ENCODE results near the gene SIPA1L3.

The SIPA1L3 gene

DNA sequence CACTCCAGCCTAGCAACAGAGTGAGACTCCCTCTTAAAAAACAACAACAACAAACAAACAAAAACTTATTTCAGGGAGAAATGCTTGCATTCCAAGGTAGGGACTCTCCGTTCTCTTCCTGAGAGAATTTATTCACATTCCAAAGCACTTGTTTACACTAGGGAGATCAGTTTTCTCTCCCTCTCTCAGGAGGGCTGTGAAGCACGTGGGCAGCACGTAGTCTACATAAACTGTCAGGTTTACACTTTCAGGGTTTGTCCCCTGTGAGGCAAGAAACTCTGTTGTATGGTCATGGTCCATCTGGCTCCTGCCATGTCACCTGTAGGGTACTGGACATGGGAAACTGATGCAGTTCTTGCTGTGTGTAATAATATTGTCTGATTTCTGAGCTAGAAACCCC, 32.2 kb upstream of the SIPA1L3 start:
- no peak for DNase-seq (ENCODE audit: low spot score)
- in situ Hi-C loops (cut with MboI; ENCODE audit: low sequenced_read_pairs, unreplicated experiment) = no loop called here
- TF ChIP-seq, protein P1, sequence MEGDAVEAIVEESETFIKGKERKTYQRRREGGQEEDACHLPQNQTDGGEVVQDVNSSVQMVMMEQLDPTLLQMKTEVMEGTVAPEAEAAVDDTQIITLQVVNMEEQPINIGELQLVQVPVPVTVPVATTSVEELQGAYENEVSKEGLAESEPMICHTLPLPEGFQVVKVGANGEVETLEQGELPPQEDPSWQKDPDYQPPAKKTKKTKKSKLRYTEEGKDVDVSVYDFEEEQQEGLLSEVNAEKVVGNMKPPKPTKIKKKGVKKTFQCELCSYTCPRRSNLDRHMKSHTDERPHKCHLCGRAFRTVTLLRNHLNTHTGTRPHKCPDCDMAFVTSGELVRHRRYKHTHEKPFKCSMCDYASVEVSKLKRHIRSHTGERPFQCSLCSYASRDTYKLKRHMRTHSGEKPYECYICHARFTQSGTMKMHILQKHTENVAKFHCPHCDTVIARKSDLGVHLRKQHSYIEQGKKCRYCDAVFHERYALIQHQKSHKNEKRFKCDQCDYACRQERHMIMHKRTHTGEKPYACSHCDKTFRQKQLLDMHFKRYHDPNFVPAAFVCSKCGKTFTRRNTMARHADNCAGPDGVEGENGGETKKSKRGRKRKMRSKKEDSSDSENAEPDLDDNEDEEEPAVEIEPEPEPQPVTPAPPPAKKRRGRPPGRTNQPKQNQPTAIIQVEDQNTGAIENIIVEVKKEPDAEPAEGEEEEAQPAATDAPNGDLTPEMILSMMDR (IDR thresholded peaks at IDR 0.05; ENCODE audit: borderline replicate concordance, control extremely low read depth, extremely low read depth, insufficient read depth, missing control alignments) = no peak

DNA sequence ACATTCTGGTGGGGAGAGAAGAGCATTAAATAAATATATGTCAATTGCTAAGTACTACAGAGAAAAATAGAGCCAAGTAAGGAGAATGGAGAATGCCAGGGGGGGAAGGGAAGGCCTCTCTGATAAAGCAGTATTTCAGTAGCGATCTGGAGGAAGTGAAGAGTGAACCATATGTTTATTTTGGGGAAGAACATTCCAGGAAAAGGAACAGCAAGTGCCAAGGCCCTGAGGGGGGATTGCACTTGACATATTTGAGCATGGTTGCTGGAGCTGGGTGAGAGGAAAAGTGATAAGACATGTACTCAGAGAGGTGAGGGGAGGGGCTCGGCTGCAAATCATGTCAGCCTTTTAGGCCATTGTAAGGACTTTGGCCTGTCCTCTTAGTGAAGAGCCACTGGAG, 31.0 kb upstream of the SIPA1L3 start:
- TF ChIP-seq, protein P1 (IDR thresholded peaks at IDR 0.05; ENCODE audit: borderline replicate concordance, control extremely low read depth, extremely low read depth, insufficient read depth, missing control alignments) = no peak
- in situ Hi-C loops (cut with MboI; ENCODE audit: low sequenced_read_pairs, unreplicated experiment) = no loop called here
- no peak for DNase-seq (ENCODE audit: low spot score)

DNA sequence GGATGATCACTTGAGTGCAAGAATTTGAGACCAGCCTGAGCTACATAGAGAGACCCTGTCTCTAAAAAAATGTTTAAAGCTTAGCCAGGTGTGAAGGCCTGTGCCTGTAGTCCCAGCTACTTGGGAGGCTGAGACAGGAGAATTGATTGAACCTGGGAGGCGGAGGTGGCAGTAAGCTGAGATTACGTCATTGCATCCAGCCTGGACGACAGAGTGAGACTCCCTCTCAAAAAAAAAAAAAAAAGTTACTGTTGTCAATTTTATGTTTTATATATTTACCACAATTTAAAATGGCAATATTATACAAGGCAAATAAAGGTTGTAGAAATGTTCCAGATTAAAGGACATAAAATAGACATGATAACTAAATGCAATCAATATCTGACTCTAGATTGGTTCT, 29.9 kb upstream of the SIPA1L3 start:
- DNase-seq (ENCODE audit: low spot score) = no peak
- in situ Hi-C loops (cut with MboI; ENCODE audit: low sequenced_read_pairs, unreplicated experiment) = no loop called here
- TF ChIP-seq, protein P1 (IDR thresholded peaks at IDR 0.05; ENCODE audit: borderline replicate concordance, control extremely low read depth, extremely low read depth, insufficient read depth, missing control alignments) = no peak

DNA sequence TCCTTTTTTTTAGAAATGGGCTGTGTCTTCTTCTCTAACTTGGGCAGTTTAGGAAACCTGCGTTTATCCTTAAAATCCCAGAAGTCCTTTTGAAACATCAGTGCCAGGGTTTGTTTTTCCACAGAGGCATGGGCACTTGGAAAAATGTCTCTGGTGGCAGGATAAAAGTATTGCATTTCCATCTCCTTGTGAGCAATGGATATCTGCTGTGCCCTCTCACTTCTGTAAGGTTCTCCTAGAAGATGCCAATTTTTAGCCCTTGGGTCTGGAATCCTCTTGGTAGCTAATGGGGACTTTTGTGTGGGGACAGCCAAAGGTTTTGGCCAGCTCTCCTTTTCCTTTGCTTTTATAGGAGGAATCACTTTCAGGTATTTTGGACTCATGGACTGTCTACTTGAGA, 21.6 kb upstream of the SIPA1L3 start:
- no peak for DNase-seq (ENCODE audit: low spot score)
- in situ Hi-C loops (cut with MboI; ENCODE audit: low sequenced_read_pairs, unreplicated experiment) = no loop called here
- TF ChIP-seq, protein P1 (IDR thresholded peaks at IDR 0.05; ENCODE audit: borderline replicate concordance, control extremely low read depth, extremely low read depth, insufficient read depth, missing control alignments) = no peak

DNA sequence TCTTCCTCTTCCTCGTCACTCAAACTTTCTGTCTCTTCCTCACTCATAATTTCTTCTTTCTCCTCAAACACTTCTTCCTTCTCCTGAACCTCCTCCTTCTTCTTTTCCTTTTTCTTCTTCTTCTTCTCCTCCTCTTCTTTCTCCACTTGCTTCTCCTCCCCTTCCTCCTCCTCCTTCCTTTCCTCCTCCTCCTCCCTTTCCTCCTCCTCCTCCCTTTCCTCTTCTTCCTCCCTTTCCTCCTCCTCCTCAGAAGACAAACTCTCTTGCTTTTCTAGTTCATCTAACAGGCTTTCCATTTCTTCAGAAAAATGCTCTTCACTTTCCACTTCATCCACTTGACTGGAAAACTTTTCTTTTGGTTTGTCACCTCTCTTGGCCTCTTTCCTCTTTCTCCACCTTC, 20.4 kb upstream of the SIPA1L3 start:
- no peak for DNase-seq (ENCODE audit: low spot score)
- in situ Hi-C loops (cut with MboI; ENCODE audit: low sequenced_read_pairs, unreplicated experiment) = no loop called here
- TF ChIP-seq, protein P1 (IDR thresholded peaks at IDR 0.05; ENCODE audit: borderline replicate concordance, control extremely low read depth, extremely low read depth, insufficient read depth, missing control alignments) = no peak

DNA sequence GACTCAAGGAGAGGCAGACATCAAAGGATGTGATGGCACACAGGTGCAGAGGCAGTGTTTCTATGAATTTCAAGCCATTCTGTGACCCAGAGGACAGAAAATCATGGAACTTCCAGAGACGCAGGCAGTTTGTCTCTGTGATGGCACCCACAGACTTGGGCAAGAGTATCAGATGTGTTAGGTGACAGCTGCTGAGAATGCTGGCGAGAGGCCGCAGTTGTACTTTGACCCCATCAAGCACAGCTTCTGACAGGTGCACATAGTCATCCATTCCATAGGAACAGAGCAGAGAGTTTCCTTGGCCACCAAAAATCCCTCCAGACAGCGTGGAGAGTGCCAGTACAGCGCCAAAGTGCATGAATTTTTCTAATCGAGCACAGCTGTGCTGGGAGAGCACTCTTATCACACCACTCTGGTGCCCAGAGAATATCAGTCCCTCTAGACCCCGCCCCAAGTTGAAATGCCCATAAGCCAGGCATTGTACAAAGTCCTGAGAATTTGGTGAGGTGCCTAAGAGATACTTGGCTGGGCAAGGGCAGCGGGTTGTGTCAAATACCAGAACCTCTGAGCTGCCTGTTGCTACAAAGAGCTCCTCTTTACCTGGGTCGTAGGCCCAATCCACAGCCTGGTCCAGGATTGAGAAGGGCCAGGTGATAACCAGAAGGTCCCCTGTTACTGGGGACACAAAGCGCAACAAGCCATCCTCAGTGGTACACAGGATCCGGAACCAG, 13.0 kb upstream of the SIPA1L3 start:
- TF ChIP-seq, protein P1 (IDR thresholded peaks at IDR 0.05; ENCODE audit: borderline replicate concordance, control extremely low read depth, extremely low read depth, insufficient read depth, missing control alignments) = no peak
- in situ Hi-C loops (cut with MboI; ENCODE audit: low sequenced_read_pairs, unreplicated experiment) = loop anchor here (10.0 kb wide), 1 partner anchor 441 kb away; the partner anchor contains the start of gene CATSPERG
- DNase-seq (ENCODE audit: low spot score) = no peak
